HEK293 (cell line): ENCODE data around the gene CCDC40.

Experiments
- CTCF ChIA-PET: fragments of 350-600 bp; formaldehyde crosslinking; extraction: SDS; loops from one replicate; lab custom pipeline; 2021; ENCODE audit warnings: antibody characterized with exemption; lab: Yijun Ruan, JAX
- POLR2A ChIA-PET: fragments of 300-600 bp; formaldehyde crosslinking; extraction: SDS; loops from one replicate; lab custom pipeline; 2020; ENCODE audit warnings: antibody characterized with exemption, inconsistent platforms; lab: Yijun Ruan, JAX
- H3K27ac ChIP-seq: fragments of 200-500 bp; sonication (Bioruptor generic); 2 replicates; pipeline ENCODE4 v1.5.1; 2014; ENCODE audit warnings: low read depth, low read length, control low read depth, inconsistent platforms; ENCODE audit errors: extremely low read depth
- H3K36me3 ChIP-seq, 2 experiments: fragments of 200-500 bp in 1 of 2; sonication (Bioruptor generic) in 1 of 2; 1 replicate in 1 of 2; 2 replicates in 1 of 2; pipeline ENCODE4 v1.5.1; 2014 to 2017; ENCODE audit warnings: inconsistent platforms in 2 of 2, low read length in 2 of 2; ENCODE audit not compliant: control insufficient read depth in 2 of 2, insufficient read depth in 1 of 2
- H3K4me1 ChIP-seq: fragments of 200-500 bp; sonication (Bioruptor generic); 2 replicates; pipeline ENCODE4 v1.5.1; 2014; ENCODE audit warnings: mild to moderate bottlenecking, low read length, inconsistent platforms; ENCODE audit not compliant: control insufficient read depth, insufficient read depth
- H3K4me3 ChIP-seq: 2 replicates; pipeline ENCODE4 v1.5.1; 2011; ENCODE audit warnings: low read depth, mild to moderate bottlenecking, control low read depth, low read length, moderate library complexity
- H3K9me3 ChIP-seq: fragments of 200-500 bp; sonication (Bioruptor generic); 2 replicates; pipeline ENCODE4 v1.5.1; 2014; ENCODE audit warnings: low read depth, low read length, inconsistent platforms; ENCODE audit not compliant: control insufficient read depth, insufficient read depth
- FEZF1 ChIP-seq: fragments of 450-650 bp; formaldehyde crosslinking; IDR thresholded peaks from 2 replicates; pipeline ENCODE4 v1.5.1; 2016; ENCODE audit warnings: missing biosample characterization, missing genetic modification characterization
- GLIS2 ChIP-seq: fragments of 450-650 bp; formaldehyde crosslinking; IDR thresholded peaks from 2 replicates; pipeline ENCODE4 v1.5.1; 2016; ENCODE audit warnings: missing biosample characterization, missing genetic modification characterization
- HOXD13 ChIP-seq: sonication (generic); formaldehyde crosslinking; IDR thresholded peaks from 2 replicates; pipeline ENCODE4 v1.8.0; 2022; ENCODE audit warnings: missing genetic modification reagents, borderline replicate concordance
- KLF7 ChIP-seq: fragments of 450-650 bp; formaldehyde crosslinking; IDR thresholded peaks from 2 replicates; pipeline ENCODE4 v1.5.1; 2016; ENCODE audit warnings: missing biosample characterization, missing genetic modification characterization, borderline replicate concordance
- PRDM1 ChIP-seq: fragments of 450-650 bp; formaldehyde crosslinking; IDR thresholded peaks from 2 replicates; pipeline ENCODE4; 2016; ENCODE audit warnings: missing biosample characterization, missing genetic modification characterization
- PRDM10 ChIP-seq: fragments of 450-650 bp; formaldehyde crosslinking; IDR thresholded peaks from 2 replicates; pipeline ENCODE4 v1.5.1; 2016; ENCODE audit warnings: missing biosample characterization, missing genetic modification characterization
- PRDM6 ChIP-seq: fragments of 450-650 bp; formaldehyde crosslinking; IDR thresholded peaks from 2 replicates; pipeline ENCODE4 v1.5.1; 2017; ENCODE audit warnings: missing biosample characterization, missing genetic modification characterization
- WT1 ChIP-seq: fragments of 450-650 bp; formaldehyde crosslinking; IDR thresholded peaks from 2 replicates; pipeline ENCODE4 v1.5.1; 2016; ENCODE audit warnings: missing biosample characterization, missing genetic modification characterization
- ZBTB17 ChIP-seq: fragments of 450-650 bp; formaldehyde crosslinking; IDR thresholded peaks from 2 replicates; pipeline ENCODE4 v1.5.1; 2016; ENCODE audit warnings: missing biosample characterization, missing genetic modification characterization
- ZBTB21 ChIP-seq: fragments of 450-650 bp; formaldehyde crosslinking; IDR thresholded peaks from 2 replicates; pipeline ENCODE4 v1.5.1; 2017; ENCODE audit warnings: missing biosample characterization, missing genetic modification characterization
- ZBTB48 ChIP-seq: fragments of 450-650 bp; formaldehyde crosslinking; IDR thresholded peaks from 2 replicates; pipeline ENCODE4 v1.5.1; 2016; ENCODE audit warnings: missing biosample characterization, missing genetic modification characterization
- ZFP37 ChIP-seq: fragments of 450-650 bp; formaldehyde crosslinking; IDR thresholded peaks from 2 replicates; pipeline ENCODE4 v1.5.1; 2016; ENCODE audit warnings: missing biosample characterization, missing genetic modification characterization
- ZNF112 ChIP-seq: fragments of 450-650 bp; formaldehyde crosslinking; IDR thresholded peaks from 2 replicates; pipeline ENCODE4 v1.5.0; 2017; ENCODE audit warnings: missing biosample characterization, missing genetic modification characterization
- ZNF138 ChIP-seq: fragments of 450-650 bp; formaldehyde crosslinking; IDR thresholded peaks from 2 replicates; pipeline ENCODE4 v1.5.1; 2016; ENCODE audit warnings: missing biosample characterization, missing genetic modification characterization, borderline replicate concordance
- ZNF184 ChIP-seq: fragments of 450-650 bp; IDR thresholded peaks from 2 replicates; pipeline ENCODE4 v1.5.1; 2018; ENCODE audit warnings: missing biosample characterization, mild to moderate bottlenecking, missing genetic modification characterization
- ZNF26 ChIP-seq: fragments of 450-650 bp; formaldehyde crosslinking; IDR thresholded peaks from 2 replicates; pipeline ENCODE4 v1.5.1; 2016; ENCODE audit warnings: missing biosample characterization, missing genetic modification characterization
- ZNF341 ChIP-seq: fragments of 450-650 bp; formaldehyde crosslinking; IDR thresholded peaks from 2 replicates; pipeline ENCODE4; 2016; ENCODE audit warnings: low read depth, missing biosample characterization, missing genetic modification characterization
- ZNF366 ChIP-seq: fragments of 450-650 bp; formaldehyde crosslinking; conservative IDR thresholded peaks from 2 replicates; pipeline ENCODE4 v1.5.1; 2016; ENCODE audit warnings: missing biosample characterization, missing genetic modification characterization
- ZNF426 ChIP-seq: fragments of 450-650 bp; formaldehyde crosslinking; IDR thresholded peaks from 2 replicates; pipeline ENCODE4 v1.5.1; 2017; ENCODE audit warnings: missing biosample characterization, missing genetic modification characterization, mild to moderate bottlenecking, inconsistent platforms, moderate library complexity
- ZNF558 ChIP-seq: fragments of 450-650 bp; formaldehyde crosslinking; IDR thresholded peaks from 2 replicates; pipeline ENCODE4 v1.5.1; 2016; ENCODE audit warnings: missing biosample characterization, missing genetic modification characterization
- ZNF560 ChIP-seq: fragments of 450-650 bp; formaldehyde crosslinking; IDR thresholded peaks from 2 replicates; pipeline ENCODE4 v1.5.1; 2017; ENCODE audit warnings: missing biosample characterization, missing genetic modification characterization, borderline replicate concordance
- ZNF600 ChIP-seq: fragments of 450-650 bp; formaldehyde crosslinking; IDR thresholded peaks from 2 replicates; pipeline ENCODE4 v1.5.1; 2016; ENCODE audit warnings: missing biosample characterization, missing genetic modification characterization
- ZNF623 ChIP-seq: fragments of 450-650 bp; formaldehyde crosslinking; IDR thresholded peaks from 2 replicates; pipeline ENCODE4 v1.5.1; 2016; ENCODE audit warnings: missing biosample characterization, missing genetic modification characterization
- ZNF747 ChIP-seq: fragments of 450-650 bp; formaldehyde crosslinking; IDR thresholded peaks from 2 replicates; pipeline ENCODE4 v1.5.1; 2016; ENCODE audit warnings: missing biosample characterization, missing genetic modification characterization
- ZNF776 ChIP-seq: fragments of 450-650 bp; formaldehyde crosslinking; IDR thresholded peaks from 2 replicates; pipeline ENCODE4 v1.5.0; 2017; ENCODE audit warnings: missing biosample characterization, missing genetic modification characterization, borderline replicate concordance
- ZSCAN16 ChIP-seq: fragments of 450-650 bp; formaldehyde crosslinking; IDR thresholded peaks from 2 replicates; pipeline ENCODE4 v1.5.1; 2016; ENCODE audit warnings: missing biosample characterization, missing genetic modification characterization

CCDC40 gene

GRCh38 chr17:80124351-80124981, 88.0 kb downstream of the CCDC40 start:
- ChIA-PET CTCF (interaction anchor here (0.6 to 2.8 kb wide), 6 partner anchors 9 to 330 kb away, joined by 3 to 14 read pairs (median 4); partner anchors contain the start of gene GAA), POLR2A (interaction anchor here (0.5 to 1.3 kb wide), 5 partner anchors 8 to 114 kb away, joined by 3 to 10 read pairs (median 4); partner anchors contain the start of gene GAA)
- H3K4me3 ChIP-seq: no peak overlapping the region
- H3K27ac ChIP-seq: no peak overlapping the region
- no peaks in the 10 kb centered on the region for H3K9me3 ChIP-seq
- H3K36me3 ChIP-seq: no peaks in the 10 kb centered on the region
- H3K4me1 ChIP-seq: no peaks in the 10 kb centered on the region
- TF ChIP-seq ZNF747: no peak
- no peak for TF ChIP-seq GLIS2 (tag by site-specific recombination)
- peak; percentile 82 for TF ChIP-seq ZBTB17 (tag by site-specific recombination)
- TF ChIP-seq WT1: no peak
- TF ChIP-seq ZNF600 (tag by site-specific recombination): peak; percentile 71
- TF ChIP-seq ZNF112: no peak

DNA sequence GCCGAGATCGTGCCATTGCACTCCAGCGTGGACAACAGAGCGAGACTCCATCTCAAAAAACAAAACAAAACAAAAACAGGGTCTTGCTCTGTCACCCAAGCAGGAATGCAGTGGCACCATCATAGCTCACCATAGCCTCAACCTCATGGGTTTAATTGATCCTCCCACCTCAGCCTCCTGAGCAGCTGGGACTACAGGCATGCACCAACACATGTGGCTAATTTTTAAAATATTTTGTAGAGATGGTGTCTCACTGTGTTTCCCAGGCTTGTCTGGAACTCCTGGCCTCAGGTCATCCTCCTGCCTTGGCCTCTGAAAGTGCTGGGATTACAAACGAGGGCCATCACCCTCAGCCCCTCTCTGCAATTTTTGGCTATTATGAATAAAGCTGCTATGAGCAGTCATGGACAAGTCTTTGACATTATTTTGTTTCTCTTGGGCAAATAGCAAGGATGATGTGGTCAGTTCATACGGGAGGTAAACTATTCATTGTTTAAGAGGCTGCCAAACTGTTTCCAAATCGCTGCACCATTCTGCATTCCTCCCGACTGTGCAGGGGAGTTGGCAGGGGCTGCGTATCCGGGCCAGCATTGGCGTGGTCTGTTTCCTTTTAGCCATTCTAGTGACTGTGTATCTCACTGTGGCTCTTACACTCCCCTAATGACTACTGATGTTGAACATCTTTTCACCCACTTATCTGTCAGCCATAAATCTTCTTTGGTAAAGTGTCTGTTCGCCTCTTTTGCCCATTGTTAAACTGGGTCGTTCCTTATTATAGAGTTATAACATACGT, 89.4 kb downstream of the CCDC40 start:
- H3K36me3 ChIP-seq: no peaks in the 10 kb centered on the region

GRCh38 chr17:80126449-80126715, 89.9 kb downstream of the CCDC40 start:
- Histone ChIP-seq H3K4me1 (no peaks in the 10 kb centered on the region), H3K36me3 (no peaks in the 10 kb centered on the region), H3K4me3 (no peak overlapping the region), H3K9me3 (no peaks in the 10 kb centered on the region), H3K27ac (no peak overlapping the region)
- POLR2A ChIA-PET: no interaction called here
- CTCF ChIA-PET: interaction anchor here (0.6 to 1.9 kb wide), 2 partner anchors 11 to 13 kb away, joined by 4 to 6 read pairs; no protein-coding TSS in a partner anchor
- TF ChIP-seq ZNF138 (no peak), PRDM6 (tag by site-specific recombination) (no peak), ZNF776 (no peak), ZNF341 (tag by site-specific recombination) (no peak), KLF7 (tag by site-specific recombination) (no peak), ZNF558 (tag by site-specific recombination) (no peak), ZNF26 (no peak), ZSCAN16 (no peak), ZNF623 (tag by site-specific recombination) (no peak), ZFP37 (tag by site-specific recombination) (no peak), PRDM1 (no peak)

More for the DNA sequence above, 89.4 kb downstream of the CCDC40 start:
- Histone ChIP-seq H3K4me3 (no peak overlapping the region), H3K27ac (no peak overlapping the region), H3K9me3 (no peaks in the 10 kb centered on the region), H3K4me1 (no peaks in the 10 kb centered on the region)
- CTCF ChIA-PET: interaction anchor here (2.8 kb wide), 1 partner anchor 24 kb away, joined by 14 read pairs; the partner anchor contains the start of gene GAA
- no peak for TF ChIP-seq ZSCAN16
- TF ChIP-seq ZNF184 (tag by site-specific recombination): no peak
- TF ChIP-seq HOXD13: no peak
- TF ChIP-seq FEZF1: no peak
- no peak for TF ChIP-seq ZBTB48
- no peak for TF ChIP-seq ZNF366
- no peak for TF ChIP-seq ZNF426 (tag by site-specific recombination)
- TF ChIP-seq ZNF560 (tag by site-specific recombination): no peak
- no peak for TF ChIP-seq ZBTB21 (tag by site-specific recombination)
- no peak for TF ChIP-seq PRDM10 (tag by site-specific recombination)
- POLR2A ChIA-PET: no interaction called here
